Endothelial cell of umbilical vein (primary cell): ENCODE measurements around the gene RPS21. TPM values are rescaled to one million over a fixed set of nuclear protein-coding genes. Genes with fewer than 3 reads are reported as not detected.

ENCODE experiments used
- BruUV-seq: library from RNA; stranded (reverse); fragments of 400-500 nt; replicated peaks from 2 replicates; lab custom pipeline; 2021; lab: Mats Ljungman, UMichigan
- CTCF ChIA-PET: fragments of 300-600, 350-600 bp; sonication (Branson Sonifier 250); formaldehyde crosslinking; loops from one replicate; lab custom pipeline; 2021; ENCODE audit warnings: antibody characterized with exemption, inconsistent platforms; lab: Charles Lee
- POLR2A ChIA-PET: fragments of 300-600, 350-600 bp; sonication (Branson Sonifier 250); formaldehyde crosslinking; loops from one replicate; lab custom pipeline; 2021; ENCODE audit warnings: antibody characterized with exemption, inconsistent platforms; lab: Charles Lee
- DNase-seq: peaks from one replicate; pipeline ENCODE4 v3.0.0-alpha.2; 2011; ENCODE audit warnings: low read depth, low spot score
- FAIRE-seq: peaks from 2 replicates; lab custom pipeline; 2011; peaks lifted over from hg19 to GRCh38; lab: Jason Lieb, UNC
- H2AFZ ChIP-seq: 2 replicates; pipeline ENCODE4 v1.6.0; 2012; ENCODE audit warnings: low read depth, low read length, control low read depth, inconsistent platforms
- H3K27ac ChIP-seq: 2 replicates; pipeline ENCODE4 v1.5.1; 2011; ENCODE audit warnings: low read depth, mild to moderate bottlenecking, control low read depth, low read length, moderate library complexity; ENCODE audit not compliant: insufficient read depth
- H3K27me3 ChIP-seq, 2 experiments: 2 replicates each; pipeline versions ENCODE4 v1.6.0 to v1.6.1; 2011; ENCODE audit warnings: low read length in 2 of 2, mixed read lengths in 1 of 2; ENCODE audit not compliant: control insufficient read depth in 2 of 2, insufficient read depth in 2 of 2
- H3K36me3 ChIP-seq, 2 experiments: 2 replicates in 1 of 2; 3 replicates in 1 of 2; pipeline ENCODE4 v1.5.1; 2011; ENCODE audit warnings: low read length in 2 of 2, mild to moderate bottlenecking in 1 of 2, moderate library complexity in 1 of 2; ENCODE audit not compliant: control insufficient read depth in 2 of 2, insufficient read depth in 2 of 2; ENCODE audit errors: extremely low read depth in 1 of 2
- H3K4me1 ChIP-seq: 3 replicates; pipeline ENCODE4 v1.5.1; 2011; ENCODE audit warnings: mild to moderate bottlenecking, low read length; ENCODE audit not compliant: control insufficient read depth, insufficient read depth; ENCODE audit errors: extremely low read depth
- H3K4me2 ChIP-seq: 2 replicates; pipeline ENCODE4 v1.6.1; 2011; ENCODE audit warnings: low read length, control low read depth, mixed read lengths; ENCODE audit not compliant: insufficient read depth
- H3K4me3 ChIP-seq, 3 experiments: fragments of 200-600 bp in 1 of 3; sonication (generic), shearing (Covaris generic) in 1 of 3; replicated peaks in 1 of 3; 2 replicates each; pipeline ENCODE4 v1.5.1; 2011 to 2016; ENCODE audit warnings: control low read depth in 3 of 3, low read length in 3 of 3, mild to moderate bottlenecking in 2 of 3, inconsistent platforms in 1 of 3, low read depth in 1 of 3, moderate library complexity in 1 of 3; ENCODE audit not compliant: insufficient read depth in 1 of 3
- H3K79me2 ChIP-seq: 2 replicates; pipeline ENCODE4 v1.6.0; 2012; ENCODE audit warnings: low read length, inconsistent platforms; ENCODE audit not compliant: control insufficient read depth, insufficient read depth
- H3K9ac ChIP-seq: replicated peaks from 2 replicates; pipeline ENCODE3; 2011; ENCODE audit warnings: low read length, control low read depth; ENCODE audit not compliant: insufficient read depth; ENCODE audit errors: extremely low read depth
- H3K9me1 ChIP-seq: replicated peaks from 3 replicates; pipeline ENCODE4 v1.6.0; 2011; ENCODE audit warnings: mild to moderate bottlenecking, low read length; ENCODE audit not compliant: control insufficient read depth, insufficient read depth; ENCODE audit errors: extremely low read depth
- H3K9me3 ChIP-seq: replicated peaks from 2 replicates; pipeline ENCODE4 v1.5.1; 2012; ENCODE audit warnings: low read length, inconsistent platforms; ENCODE audit not compliant: control insufficient read depth, insufficient read depth
- H4K20me1 ChIP-seq: replicated peaks from 2 replicates; pipeline ENCODE3; 2011; ENCODE audit warnings: mild to moderate bottlenecking, low read length; ENCODE audit not compliant: control insufficient read depth, insufficient read depth; ENCODE audit errors: extremely low read depth
- CTCF ChIP-seq, 2 donors: IDR thresholded peaks; 1 replicate in 1 of 2; 2 replicates in 1 of 2; pipeline ENCODE4 v1.5.1; 2011; ENCODE audit warnings: low read length in 2 of 2, mild to moderate bottlenecking in 2 of 2, moderate library complexity in 2 of 2, control low read depth in 1 of 2, inconsistent platforms in 1 of 2, low read depth in 1 of 2; ENCODE audit not compliant: insufficient read depth in 1 of 2; ENCODE audit errors: extremely low read depth in 1 of 2
- EZH2 ChIP-seq: IDR thresholded peaks from 2 replicates; pipeline ENCODE4 v1.6.1; 2012; ENCODE audit warnings: borderline replicate concordance, low read depth, mild to moderate bottlenecking, moderate library complexity, low read length, inconsistent platforms; ENCODE audit not compliant: severe bottlenecking
- FOS ChIP-seq: IDR thresholded peaks from 2 replicates; pipeline ENCODE4 v1.6.1; 2011; ENCODE audit warnings: mild to moderate bottlenecking, low read length, moderate library complexity, borderline replicate concordance; ENCODE audit not compliant: insufficient read depth
- GATA2 ChIP-seq: IDR thresholded peaks from 2 replicates; pipeline ENCODE4 v1.7.0; 2011; ENCODE audit warnings: low read depth, mild to moderate bottlenecking, moderate library complexity, mixed read lengths, low read length; ENCODE audit not compliant: insufficient read length, insufficient read depth
- JUN ChIP-seq: IDR thresholded peaks from 2 replicates; pipeline ENCODE4 v1.6.1; 2011; ENCODE audit warnings: borderline replicate concordance, low read depth; ENCODE audit not compliant: insufficient read length, insufficient read depth
- MAX ChIP-seq: IDR thresholded peaks from 2 replicates; pipeline ENCODE4 v1.6.1; 2011; ENCODE audit not compliant: insufficient read depth, insufficient read length
- MYC ChIP-seq: IDR thresholded peaks from one replicate; pipeline ENCODE4 v1.6.1; 2011; ENCODE audit warnings: mild to moderate bottlenecking, low read depth, low read length
- POLR2A ChIP-seq: IDR thresholded peaks from 2 replicates; pipeline ENCODE4 v1.6.1; 2012; ENCODE audit warnings: low read depth, mild to moderate bottlenecking, control low read depth, low read length
- POLR2AphosphoS5 ChIP-seq: IDR thresholded peaks from 2 replicates; pipeline ENCODE4 v1.6.1; 2012; ENCODE audit warnings: low read depth, mild to moderate bottlenecking, control low read depth, low read length, moderate library complexity; ENCODE audit not compliant: insufficient read depth
- dilution Hi-C: fragments of 300-500 bp; cut with MboI; formaldehyde crosslinking; loops from one replicate; pipeline ENCODE4 v1.15.0; 2019; ENCODE audit warnings: low sequenced_read_pairs; ENCODE audit not compliant: extremely low pct_ligation_motif_present
- intact Hi-C: fragments of 100-400 bp; cut with micrococcal nuclease; formaldehyde crosslinking; loops from one replicate; pipeline ENCODE4 v1.10.0; 2022
- polyA plus RNA-seq, 4 experiments: library from polyadenylated mRNA; depleted of rRNA in 3 of 4; stranded (reverse) in 3 of 4; unstranded in 1 of 4; fragments of >200 nt; gene quantifications; 2 replicates each; pipeline versions ENCODE4 v1.2.1 to v1.2.3, GENCODE V29; 2011 to 2012; ENCODE audit warnings: missing spikeins in 1 of 4
- total RNA-seq: library from RNA; stranded (reverse); gene quantifications from 2 replicates; pipeline ENCODE4 v1.2.3, GENCODE V29; 2021

The RPS21 gene
- total and polyA plus RNA-seq, 2 donors (not counting 3 experiments of a cell fraction or from before 2014, with no cell fraction given), result 1,644 to 7,710 TPM

- Histone ChIP-seq H2AFZ (no peak overlapping the region), H3K27me3 (no peaks in the 10 kb centered on the region), H4K20me1 (no peaks in the 10 kb centered on the region), H3K4me3 (peak overlapping the region; percentile 72 to 81 (median 75)), H3K4me2 (peak overlapping the region; percentile 62), H3K9me3 (no peaks in the 10 kb centered on the region), H3K4me1 (peaks cover 15% of the 10 kb centered on the region), H3K36me3 (peaks cover 12 to 21% of the 10 kb centered on the region in 2 experiments), H3K9ac (peak overlapping the region; percentile 98), H3K27ac (peak overlapping the region; percentile 4), H3K79me2 (peaks cover 43% of the 10 kb centered on the region), H3K9me1 (no peaks in the 10 kb centered on the region)
- TF ChIP-seq EZH2 (no peak), POLR2AphosphoS5 (no peak), CTCF (IDR thresholded peaks at IDR 0.05; ENCODE audit: extremely low read depth in 1 of 2, insufficient read depth in 1 of 2, low read depth in 1 of 2, low read length in 2 of 2) (no peak), MYC (no peak), POLR2A (no peak), JUN (no peak), FOS (no peak), MAX (no peak), GATA2 (no peak)
- CTCF ChIA-PET, result no interaction called here
- no TSS peak for BruUV-seq
- intact Hi-C loops, result loop anchor here (1.0 to 10.0 kb wide), 4 partner anchors 86 to 417 kb away; partner anchors contain the start of genes ADRM1, MTG2, OGFR and OSBPL2
- dilution Hi-C loops, result no loop called here
- FAIRE-seq (no peak), DNase-seq (no peak)
- POLR2A ChIA-PET, result no interaction called here
Observed at GRCh38 chr20:62387933-62388635, 1.2 kb downstream of the RPS21 start.
